HEK293 (cell line): ENCODE results near the gene LMOD3.

Experiments
- CTCF ChIA-PET: fragments of 350-600 bp; formaldehyde crosslinking; extraction: SDS; loops from one replicate; lab custom pipeline; 2021; ENCODE audit warnings: antibody characterized with exemption; lab: Yijun Ruan, JAX
- POLR2A ChIA-PET: fragments of 300-600 bp; formaldehyde crosslinking; extraction: SDS; loops from one replicate; lab custom pipeline; 2020; ENCODE audit warnings: antibody characterized with exemption, inconsistent platforms; lab: Yijun Ruan, JAX
- H3K27ac ChIP-seq: fragments of 200-500 bp; sonication (Bioruptor generic); 2 replicates; pipeline ENCODE4 v1.5.1; 2014; ENCODE audit warnings: low read depth, low read length, control low read depth, inconsistent platforms; ENCODE audit errors: extremely low read depth
- H3K36me3 ChIP-seq, 2 experiments: fragments of 200-500 bp in 1 of 2; sonication (Bioruptor generic) in 1 of 2; 1 replicate in 1 of 2; 2 replicates in 1 of 2; pipeline ENCODE4 v1.5.1; 2014 to 2017; ENCODE audit warnings: inconsistent platforms in 2 of 2, low read length in 2 of 2; ENCODE audit not compliant: control insufficient read depth in 2 of 2, insufficient read depth in 1 of 2
- H3K4me1 ChIP-seq: fragments of 200-500 bp; sonication (Bioruptor generic); 2 replicates; pipeline ENCODE4 v1.5.1; 2014; ENCODE audit warnings: mild to moderate bottlenecking, low read length, inconsistent platforms; ENCODE audit not compliant: control insufficient read depth, insufficient read depth
- H3K4me3 ChIP-seq: 2 replicates; pipeline ENCODE4 v1.5.1; 2011; ENCODE audit warnings: low read depth, mild to moderate bottlenecking, control low read depth, low read length, moderate library complexity
- H3K9me3 ChIP-seq: fragments of 200-500 bp; sonication (Bioruptor generic); 2 replicates; pipeline ENCODE4 v1.5.1; 2014; ENCODE audit warnings: low read depth, low read length, inconsistent platforms; ENCODE audit not compliant: control insufficient read depth, insufficient read depth
- FEZF1 ChIP-seq: fragments of 450-650 bp; formaldehyde crosslinking; IDR thresholded peaks from 2 replicates; pipeline ENCODE4 v1.5.1; 2016; ENCODE audit warnings: missing biosample characterization, missing genetic modification characterization
- GLIS2 ChIP-seq: fragments of 450-650 bp; formaldehyde crosslinking; IDR thresholded peaks from 2 replicates; pipeline ENCODE4 v1.5.1; 2016; ENCODE audit warnings: missing biosample characterization, missing genetic modification characterization
- IKZF3 ChIP-seq: fragments of 450-650 bp; IDR thresholded peaks from 2 replicates; pipeline ENCODE4 v1.5.0; 2018; ENCODE audit warnings: missing biosample characterization, mild to moderate bottlenecking, missing genetic modification characterization, moderate library complexity
- KLF7 ChIP-seq: fragments of 450-650 bp; formaldehyde crosslinking; IDR thresholded peaks from 2 replicates; pipeline ENCODE4 v1.5.1; 2016; ENCODE audit warnings: missing biosample characterization, missing genetic modification characterization, borderline replicate concordance
- SETDB1 ChIP-seq: IDR thresholded peaks from one replicate; pipeline ENCODE4 v1.6.1; 2017; ENCODE audit warnings: mild to moderate bottlenecking, low read length, moderate library complexity, mixed read lengths; ENCODE audit not compliant: insufficient read length
- YY1 ChIP-seq: fragments of 450-650 bp; formaldehyde crosslinking; IDR thresholded peaks from 2 replicates; pipeline ENCODE4 v1.5.1; 2018; ENCODE audit warnings: missing biosample characterization, missing genetic modification characterization
- ZBTB20 ChIP-seq: fragments of 450-650 bp; formaldehyde crosslinking; IDR thresholded peaks from 2 replicates; pipeline ENCODE4 v1.5.1; 2016; ENCODE audit warnings: missing biosample characterization, missing genetic modification characterization
- ZBTB8A ChIP-seq: fragments of 450-650 bp; formaldehyde crosslinking; IDR thresholded peaks from 2 replicates; pipeline ENCODE4 v1.5.1; 2016; ENCODE audit warnings: missing biosample characterization, missing genetic modification characterization
- ZFP69B ChIP-seq: fragments of 450-650 bp; formaldehyde crosslinking; IDR thresholded peaks from 2 replicates; pipeline ENCODE4 v1.5.1; 2016; ENCODE audit warnings: missing biosample characterization, missing genetic modification characterization
- ZNF10 ChIP-seq: fragments of 450-650 bp; formaldehyde crosslinking; IDR thresholded peaks from 2 replicates; pipeline ENCODE4 v1.5.1; 2017; ENCODE audit warnings: missing biosample characterization, missing genetic modification characterization
- ZNF114 ChIP-seq: fragments of 450-650 bp; formaldehyde crosslinking; IDR thresholded peaks from 2 replicates; pipeline ENCODE4 v1.5.0; 2017; ENCODE audit warnings: missing biosample characterization, missing genetic modification characterization
- ZNF175 ChIP-seq: fragments of 450-650 bp; formaldehyde crosslinking; IDR thresholded peaks from 2 replicates; pipeline ENCODE4 v1.5.1; 2016; ENCODE audit warnings: missing biosample characterization, missing genetic modification characterization
- ZNF221 ChIP-seq: fragments of 450-650 bp; formaldehyde crosslinking; IDR thresholded peaks from 2 replicates; pipeline ENCODE4 v1.5.1; 2017; ENCODE audit warnings: missing biosample characterization, missing genetic modification characterization, borderline replicate concordance
- ZNF335 ChIP-seq: fragments of 450-650 bp; formaldehyde crosslinking; conservative IDR thresholded peaks from 2 replicates; pipeline ENCODE4 v1.5.1; 2016; ENCODE audit warnings: missing biosample characterization, missing genetic modification characterization
- ZNF350 ChIP-seq: fragments of 450-650 bp; formaldehyde crosslinking; IDR thresholded peaks from 2 replicates; pipeline ENCODE4 v1.5.0; 2017; ENCODE audit warnings: missing biosample characterization, mild to moderate bottlenecking, missing genetic modification characterization
- ZNF404 ChIP-seq: fragments of 450-650 bp; formaldehyde crosslinking; IDR thresholded peaks from 2 replicates; pipeline ENCODE4 v1.5.1; 2017; ENCODE audit warnings: missing biosample characterization, missing genetic modification characterization
- ZNF626 ChIP-seq: fragments of 450-650 bp; sonication (Bioruptor Pico); formaldehyde crosslinking; IDR thresholded peaks from 2 replicates; pipeline ENCODE4 v1.5.1; 2018; ENCODE audit warnings: missing biosample characterization, missing genetic modification characterization, inconsistent platforms
- ZNF670 ChIP-seq: fragments of 450-650 bp; formaldehyde crosslinking; IDR thresholded peaks from 2 replicates; pipeline ENCODE4 v1.5.1; 2016; ENCODE audit warnings: missing biosample characterization, missing genetic modification characterization, low read depth
- ZNF677 ChIP-seq: fragments of 450-650 bp; IDR thresholded peaks from 2 replicates; pipeline ENCODE4 v1.5.0; 2018; ENCODE audit warnings: missing biosample characterization, mild to moderate bottlenecking, missing genetic modification characterization, moderate library complexity
- ZNF701 ChIP-seq: fragments of 450-650 bp; formaldehyde crosslinking; IDR thresholded peaks from 2 replicates; pipeline ENCODE4 v1.5.1; 2016; ENCODE audit warnings: missing biosample characterization, missing genetic modification characterization
- TF ChIP-seq, protein P1 (sequence below): fragments of 450-650 bp; formaldehyde crosslinking; IDR thresholded peaks from 2 replicates; pipeline ENCODE4 v1.5.1; 2016; ENCODE audit warnings: missing biosample characterization, missing genetic modification characterization
- TF ChIP-seq, protein P2 (sequence below): fragments of 450-650 bp; formaldehyde crosslinking; IDR thresholded peaks from 2 replicates; pipeline ENCODE4 v1.5.1; 2016; ENCODE audit warnings: missing biosample characterization, missing genetic modification characterization
- TF ChIP-seq, protein P3 (sequence below): fragments of 450-650 bp; formaldehyde crosslinking; IDR thresholded peaks from 2 replicates; pipeline ENCODE4 v1.5.1; 2016; ENCODE audit warnings: missing biosample characterization, missing genetic modification characterization
- TF ChIP-seq, protein P4 (sequence below): fragments of 450-650 bp; formaldehyde crosslinking; IDR thresholded peaks from 2 replicates; pipeline ENCODE4 v1.5.1; 2016; ENCODE audit warnings: missing biosample characterization, missing genetic modification characterization
- TF ChIP-seq, protein P5 (sequence below): fragments of 450-650 bp; formaldehyde crosslinking; IDR thresholded peaks from 2 replicates; pipeline ENCODE4 v1.5.1; 2016; ENCODE audit warnings: missing biosample characterization, missing genetic modification characterization
- TF ChIP-seq, protein P6 (sequence below): fragments of 450-650 bp; formaldehyde crosslinking; IDR thresholded peaks from 2 replicates; pipeline ENCODE4 v1.5.1; 2016; ENCODE audit warnings: missing biosample characterization, missing genetic modification characterization, borderline replicate concordance

Gene LMOD3

DNA sequence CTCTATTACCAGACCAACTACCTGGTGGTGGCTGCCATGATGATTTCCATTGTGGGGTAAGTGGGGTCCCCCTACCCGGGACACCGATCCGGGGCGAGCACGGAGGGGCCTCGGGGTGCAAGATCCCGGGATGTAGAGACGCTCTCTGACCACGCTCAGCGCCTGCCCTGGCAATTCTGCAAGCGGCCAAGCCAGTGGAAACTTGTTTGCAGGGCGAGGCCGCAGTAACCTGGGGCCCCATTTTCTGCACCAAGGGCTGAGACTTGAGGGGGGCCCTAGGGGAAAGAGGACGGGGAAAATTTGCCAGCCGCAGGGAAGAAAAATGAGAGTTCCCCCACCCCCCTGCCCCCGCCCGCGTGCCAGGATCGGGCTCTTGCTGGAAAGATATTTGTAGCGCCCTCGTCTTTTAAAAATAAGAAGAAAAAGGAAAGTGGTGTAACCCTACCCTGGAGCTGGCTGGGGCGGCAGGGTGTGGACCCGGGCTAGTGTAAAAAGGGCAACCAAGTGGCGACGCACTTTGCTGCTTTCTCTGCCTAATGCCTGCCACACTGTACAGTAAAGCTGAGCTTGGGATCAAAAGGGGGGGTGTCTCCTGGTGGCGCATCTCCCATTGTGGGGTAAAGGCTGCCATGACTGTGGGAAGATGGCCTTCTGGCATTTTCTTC is 37.1 kb downstream of the LMOD3 start:
- peak overlapping the region; percentile 91 for H3K4me3 ChIP-seq
- ChIA-PET CTCF (no interaction called here), POLR2A (interaction anchor here (0.5 to 1.6 kb wide), 4 partner anchors 9 to 72 kb away, joined by 3 to 5 read pairs (median 3); partner anchors contain the start of gene EOGT)
- H3K4me1 ChIP-seq = peaks cover 7% of the 10 kb centered on the region
- no peaks in the 10 kb centered on the region for H3K9me3 ChIP-seq
- H3K27ac ChIP-seq = peak overlapping the region; percentile 79
- H3K36me3 ChIP-seq = peaks cover 0 to 7% of the 10 kb centered on the region in 2 experiments; a peak in 1 of 3 replicates
- TF ChIP-seq YY1 (tag by site-specific recombination) (peak; percentile 44), KLF7 (no peak), ZNF626 (tag by site-specific recombination) (no peak), ZNF404 (tag by site-specific recombination) (no peak), ZNF670 (tag by site-specific recombination) (no peak), ZNF350 (tag by site-specific recombination) (no peak), ZNF701 (no peak), ZNF10 (no peak), ZNF175 (tag by site-specific recombination) (no peak), FEZF1 (tag by site-specific recombination) (peak; percentile 93), ZBTB8A (tag by site-specific recombination) (0 out of 2 replicates have a peak, but pooled peaks have one; percentile 39), GLIS2 (tag by site-specific recombination) (0 out of 2 replicates have a peak, but pooled peaks have one; percentile 26), SETDB1 (no peak), ZNF335 (peak; percentile 9), ZNF221 (no peak), ZFP69B (tag by site-specific recombination) (peak; percentile 93), ZNF677 (tag by site-specific recombination) (no peak), ZNF114 (tag by site-specific recombination) (no peak), ZBTB20 (tag by site-specific recombination) (peak; percentile 94), IKZF3 (tag by site-specific recombination) (no peak)
- TF ChIP-seq, protein P1, sequence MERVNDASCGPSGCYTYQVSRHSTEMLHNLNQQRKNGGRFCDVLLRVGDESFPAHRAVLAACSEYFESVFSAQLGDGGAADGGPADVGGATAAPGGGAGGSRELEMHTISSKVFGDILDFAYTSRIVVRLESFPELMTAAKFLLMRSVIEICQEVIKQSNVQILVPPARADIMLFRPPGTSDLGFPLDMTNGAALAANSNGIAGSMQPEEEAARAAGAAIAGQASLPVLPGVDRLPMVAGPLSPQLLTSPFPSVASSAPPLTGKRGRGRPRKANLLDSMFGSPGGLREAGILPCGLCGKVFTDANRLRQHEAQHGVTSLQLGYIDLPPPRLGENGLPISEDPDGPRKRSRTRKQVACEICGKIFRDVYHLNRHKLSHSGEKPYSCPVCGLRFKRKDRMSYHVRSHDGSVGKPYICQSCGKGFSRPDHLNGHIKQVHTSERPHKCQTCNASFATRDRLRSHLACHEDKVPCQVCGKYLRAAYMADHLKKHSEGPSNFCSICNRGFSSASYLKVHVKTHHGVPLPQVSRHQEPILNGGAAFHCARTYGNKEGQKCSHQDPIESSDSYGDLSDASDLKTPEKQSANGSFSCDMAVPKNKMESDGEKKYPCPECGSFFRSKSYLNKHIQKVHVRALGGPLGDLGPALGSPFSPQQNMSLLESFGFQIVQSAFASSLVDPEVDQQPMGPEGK (tag by site-specific recombination) = 0 out of 2 replicates have a peak, but pooled peaks have one; percentile 7
- TF ChIP-seq, protein P2, sequence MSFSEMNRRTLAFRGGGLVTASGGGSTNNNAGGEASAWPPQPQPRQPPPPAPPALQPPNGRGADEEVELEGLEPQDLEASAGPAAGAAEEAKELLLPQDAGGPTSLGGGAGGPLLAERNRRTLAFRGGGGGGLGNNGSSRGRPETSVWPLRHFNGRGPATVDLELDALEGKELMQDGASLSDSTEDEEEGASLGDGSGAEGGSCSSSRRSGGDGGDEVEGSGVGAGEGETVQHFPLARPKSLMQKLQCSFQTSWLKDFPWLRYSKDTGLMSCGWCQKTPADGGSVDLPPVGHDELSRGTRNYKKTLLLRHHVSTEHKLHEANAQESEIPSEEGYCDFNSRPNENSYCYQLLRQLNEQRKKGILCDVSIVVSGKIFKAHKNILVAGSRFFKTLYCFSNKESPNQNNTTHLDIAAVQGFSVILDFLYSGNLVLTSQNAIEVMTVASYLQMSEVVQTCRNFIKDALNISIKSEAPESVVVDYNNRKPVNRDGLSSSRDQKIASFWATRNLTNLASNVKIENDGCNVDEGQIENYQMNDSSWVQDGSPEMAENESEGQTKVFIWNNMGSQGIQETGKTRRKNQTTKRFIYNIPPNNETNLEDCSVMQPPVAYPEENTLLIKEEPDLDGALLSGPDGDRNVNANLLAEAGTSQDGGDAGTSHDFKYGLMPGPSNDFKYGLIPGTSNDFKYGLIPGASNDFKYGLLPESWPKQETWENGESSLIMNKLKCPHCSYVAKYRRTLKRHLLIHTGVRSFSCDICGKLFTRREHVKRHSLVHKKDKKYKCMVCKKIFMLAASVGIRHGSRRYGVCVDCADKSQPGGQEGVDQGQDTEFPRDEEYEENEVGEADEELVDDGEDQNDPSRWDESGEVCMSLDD (tag by site-specific recombination) = peak; percentile 67
- TF ChIP-seq, protein P3, sequence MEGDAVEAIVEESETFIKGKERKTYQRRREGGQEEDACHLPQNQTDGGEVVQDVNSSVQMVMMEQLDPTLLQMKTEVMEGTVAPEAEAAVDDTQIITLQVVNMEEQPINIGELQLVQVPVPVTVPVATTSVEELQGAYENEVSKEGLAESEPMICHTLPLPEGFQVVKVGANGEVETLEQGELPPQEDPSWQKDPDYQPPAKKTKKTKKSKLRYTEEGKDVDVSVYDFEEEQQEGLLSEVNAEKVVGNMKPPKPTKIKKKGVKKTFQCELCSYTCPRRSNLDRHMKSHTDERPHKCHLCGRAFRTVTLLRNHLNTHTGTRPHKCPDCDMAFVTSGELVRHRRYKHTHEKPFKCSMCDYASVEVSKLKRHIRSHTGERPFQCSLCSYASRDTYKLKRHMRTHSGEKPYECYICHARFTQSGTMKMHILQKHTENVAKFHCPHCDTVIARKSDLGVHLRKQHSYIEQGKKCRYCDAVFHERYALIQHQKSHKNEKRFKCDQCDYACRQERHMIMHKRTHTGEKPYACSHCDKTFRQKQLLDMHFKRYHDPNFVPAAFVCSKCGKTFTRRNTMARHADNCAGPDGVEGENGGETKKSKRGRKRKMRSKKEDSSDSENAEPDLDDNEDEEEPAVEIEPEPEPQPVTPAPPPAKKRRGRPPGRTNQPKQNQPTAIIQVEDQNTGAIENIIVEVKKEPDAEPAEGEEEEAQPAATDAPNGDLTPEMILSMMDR = peak; percentile 27; the same call in 1 of the 2 replicates
- TF ChIP-seq, protein P4, sequence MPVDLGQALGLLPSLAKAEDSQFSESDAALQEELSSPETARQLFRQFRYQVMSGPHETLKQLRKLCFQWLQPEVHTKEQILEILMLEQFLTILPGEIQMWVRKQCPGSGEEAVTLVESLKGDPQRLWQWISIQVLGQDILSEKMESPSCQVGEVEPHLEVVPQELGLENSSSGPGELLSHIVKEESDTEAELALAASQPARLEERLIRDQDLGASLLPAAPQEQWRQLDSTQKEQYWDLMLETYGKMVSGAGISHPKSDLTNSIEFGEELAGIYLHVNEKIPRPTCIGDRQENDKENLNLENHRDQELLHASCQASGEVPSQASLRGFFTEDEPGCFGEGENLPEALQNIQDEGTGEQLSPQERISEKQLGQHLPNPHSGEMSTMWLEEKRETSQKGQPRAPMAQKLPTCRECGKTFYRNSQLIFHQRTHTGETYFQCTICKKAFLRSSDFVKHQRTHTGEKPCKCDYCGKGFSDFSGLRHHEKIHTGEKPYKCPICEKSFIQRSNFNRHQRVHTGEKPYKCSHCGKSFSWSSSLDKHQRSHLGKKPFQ (tag by site-specific recombination) = no peak
- TF ChIP-seq, protein P5, sequence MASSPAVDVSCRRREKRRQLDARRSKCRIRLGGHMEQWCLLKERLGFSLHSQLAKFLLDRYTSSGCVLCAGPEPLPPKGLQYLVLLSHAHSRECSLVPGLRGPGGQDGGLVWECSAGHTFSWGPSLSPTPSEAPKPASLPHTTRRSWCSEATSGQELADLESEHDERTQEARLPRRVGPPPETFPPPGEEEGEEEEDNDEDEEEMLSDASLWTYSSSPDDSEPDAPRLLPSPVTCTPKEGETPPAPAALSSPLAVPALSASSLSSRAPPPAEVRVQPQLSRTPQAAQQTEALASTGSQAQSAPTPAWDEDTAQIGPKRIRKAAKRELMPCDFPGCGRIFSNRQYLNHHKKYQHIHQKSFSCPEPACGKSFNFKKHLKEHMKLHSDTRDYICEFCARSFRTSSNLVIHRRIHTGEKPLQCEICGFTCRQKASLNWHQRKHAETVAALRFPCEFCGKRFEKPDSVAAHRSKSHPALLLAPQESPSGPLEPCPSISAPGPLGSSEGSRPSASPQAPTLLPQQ = peak; percentile 97
- TF ChIP-seq, protein P6, sequence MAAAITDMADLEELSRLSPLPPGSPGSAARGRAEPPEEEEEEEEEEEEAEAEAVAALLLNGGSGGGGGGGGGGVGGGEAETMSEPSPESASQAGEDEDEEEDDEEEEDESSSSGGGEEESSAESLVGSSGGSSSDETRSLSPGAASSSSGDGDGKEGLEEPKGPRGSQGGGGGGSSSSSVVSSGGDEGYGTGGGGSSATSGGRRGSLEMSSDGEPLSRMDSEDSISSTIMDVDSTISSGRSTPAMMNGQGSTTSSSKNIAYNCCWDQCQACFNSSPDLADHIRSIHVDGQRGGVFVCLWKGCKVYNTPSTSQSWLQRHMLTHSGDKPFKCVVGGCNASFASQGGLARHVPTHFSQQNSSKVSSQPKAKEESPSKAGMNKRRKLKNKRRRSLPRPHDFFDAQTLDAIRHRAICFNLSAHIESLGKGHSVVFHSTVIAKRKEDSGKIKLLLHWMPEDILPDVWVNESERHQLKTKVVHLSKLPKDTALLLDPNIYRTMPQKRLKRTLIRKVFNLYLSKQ (tag by site-specific recombination) = no peak
